ENCODE measurements around the gene KIAA0825. TPM values are rescaled to one million over a fixed set of nuclear protein-coding genes. Genes with fewer than 3 reads are reported as not detected.

The KIAA0825 gene
- total and polyA plus RNA-seq, 2 donors (not counting 1 experiment from before 2014, with no cell fraction given) = 1.7 to 3.6 TPM

DNA sequence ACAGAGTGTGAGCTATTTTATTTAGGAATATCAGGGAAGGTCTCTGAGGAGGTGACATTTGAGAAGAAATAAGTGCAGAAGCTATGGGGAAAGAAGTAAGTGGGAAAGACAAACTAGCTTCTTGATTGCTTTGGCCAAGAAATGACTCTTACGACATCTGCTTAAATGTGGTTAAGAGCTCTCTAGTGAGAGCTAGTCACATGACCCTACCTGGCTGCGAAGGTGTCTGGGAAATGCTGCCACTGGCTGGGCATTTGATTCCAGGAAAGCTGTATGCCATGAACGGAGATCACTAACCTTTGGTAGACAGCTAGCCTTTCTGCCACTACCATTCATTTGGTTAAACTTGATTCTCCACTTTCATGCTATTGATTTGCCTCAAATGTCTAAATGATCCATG lies 80.1 kb downstream of the KIAA0825 start:
- Histone ChIP-seq H3K27me3 (ENCODE audit: control insufficient read depth, insufficient read depth, low read length) (no peaks in the 10 kb centered on the region), H3K9ac (ENCODE audit: insufficient read depth, low read length) (no peak overlapping the region)
- TF ChIP-seq, protein P1, sequence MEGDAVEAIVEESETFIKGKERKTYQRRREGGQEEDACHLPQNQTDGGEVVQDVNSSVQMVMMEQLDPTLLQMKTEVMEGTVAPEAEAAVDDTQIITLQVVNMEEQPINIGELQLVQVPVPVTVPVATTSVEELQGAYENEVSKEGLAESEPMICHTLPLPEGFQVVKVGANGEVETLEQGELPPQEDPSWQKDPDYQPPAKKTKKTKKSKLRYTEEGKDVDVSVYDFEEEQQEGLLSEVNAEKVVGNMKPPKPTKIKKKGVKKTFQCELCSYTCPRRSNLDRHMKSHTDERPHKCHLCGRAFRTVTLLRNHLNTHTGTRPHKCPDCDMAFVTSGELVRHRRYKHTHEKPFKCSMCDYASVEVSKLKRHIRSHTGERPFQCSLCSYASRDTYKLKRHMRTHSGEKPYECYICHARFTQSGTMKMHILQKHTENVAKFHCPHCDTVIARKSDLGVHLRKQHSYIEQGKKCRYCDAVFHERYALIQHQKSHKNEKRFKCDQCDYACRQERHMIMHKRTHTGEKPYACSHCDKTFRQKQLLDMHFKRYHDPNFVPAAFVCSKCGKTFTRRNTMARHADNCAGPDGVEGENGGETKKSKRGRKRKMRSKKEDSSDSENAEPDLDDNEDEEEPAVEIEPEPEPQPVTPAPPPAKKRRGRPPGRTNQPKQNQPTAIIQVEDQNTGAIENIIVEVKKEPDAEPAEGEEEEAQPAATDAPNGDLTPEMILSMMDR (conservative IDR thresholded peaks at IDR 0.05 in 1 of 2, IDR thresholded peaks at IDR 0.05 in 1 of 2; ENCODE audit: low read depth in 1 of 2, low read length in 2 of 2) = no peak
- TF ChIP-seq EZH2 (IDR thresholded peaks at IDR 0.05; ENCODE audit: low read length, missing control alignments) = no peak

DNA sequence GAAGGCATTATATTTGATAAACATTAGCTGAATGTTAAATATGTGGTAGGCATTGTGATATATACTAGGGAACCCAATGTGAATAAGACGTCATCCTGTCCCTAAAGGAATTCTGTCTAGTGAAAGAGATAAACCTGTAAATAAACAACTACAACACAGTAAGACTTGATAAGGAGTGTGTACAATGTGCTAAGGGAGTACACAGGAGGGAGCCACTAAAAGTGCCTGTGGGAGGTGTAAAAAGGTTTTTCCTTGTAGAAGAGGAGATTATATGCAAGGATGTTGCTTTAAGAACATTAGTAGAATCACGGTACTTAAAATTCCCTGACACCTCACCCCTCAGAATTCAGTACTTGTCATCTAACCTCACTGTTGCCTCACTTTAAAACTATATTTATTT lies 91.7 kb downstream of the KIAA0825 start:
- no peak overlapping the region for H3K4me3 ChIP-seq (replicated peaks in 1 of 4; ENCODE audit: control extremely low read depth in 1 of 4, insufficient read depth in 1 of 4, low read depth in 3 of 4, low read length in 4 of 4)
- no peak for DNase-seq (ENCODE audit: low read depth in 2 of 2)
- no peak overlapping the region for H2AFZ ChIP-seq (ENCODE audit: low read length)
- TF ChIP-seq, protein P1 (conservative IDR thresholded peaks at IDR 0.05 in 1 of 2, IDR thresholded peaks at IDR 0.05 in 1 of 2; ENCODE audit: low read depth in 1 of 2, low read length in 2 of 2) = no peak
- no peak for TF ChIP-seq EZH2 (IDR thresholded peaks at IDR 0.05; ENCODE audit: low read length, missing control alignments)
- H3K9me3 ChIP-seq (ENCODE audit: control insufficient read depth, insufficient read depth, low read depth, low read length) = no peaks in the 10 kb centered on the region
- no peak overlapping the region for H3K27ac ChIP-seq (ENCODE audit: insufficient read depth, low read length)
- H4K20me1 ChIP-seq (ENCODE audit: control insufficient read depth, extremely low read depth, insufficient read depth, low read length) = no peaks in the 10 kb centered on the region
- H3K4me1 ChIP-seq (ENCODE audit: control insufficient read depth, extremely low read depth, insufficient read depth, low read length) = no peaks in the 10 kb centered on the region
- H3K4me2 ChIP-seq (ENCODE audit: extremely low read depth, insufficient read depth, low read length) = no peak overlapping the region
- no peaks in the 10 kb centered on the region for H3K27me3 ChIP-seq (ENCODE audit: control insufficient read depth, insufficient read depth, low read length)
- no peaks in the 10 kb centered on the region for H3K36me3 ChIP-seq (ENCODE audit: control insufficient read depth, insufficient read depth, low read length)
- no peak overlapping the region for H3K9ac ChIP-seq (ENCODE audit: insufficient read depth, low read length)
- H3K79me2 ChIP-seq (ENCODE audit: control insufficient read depth, insufficient read depth, low read length) = no peaks in the 10 kb centered on the region

More for the DNA sequence above, 80.1 kb downstream of the KIAA0825 start:
- no peaks in the 10 kb centered on the region for H3K9me3 ChIP-seq (ENCODE audit: control insufficient read depth, insufficient read depth, low read depth, low read length)
- DNase-seq (ENCODE audit: low read depth in 2 of 2) = no peak
- H3K4me3 ChIP-seq (replicated peaks in 1 of 4; ENCODE audit: control extremely low read depth in 1 of 4, insufficient read depth in 1 of 4, low read depth in 3 of 4, low read length in 4 of 4) = no peak overlapping the region
- H3K79me2 ChIP-seq (ENCODE audit: control insufficient read depth, insufficient read depth, low read length) = no peaks in the 10 kb centered on the region
- H3K36me3 ChIP-seq (ENCODE audit: control insufficient read depth, insufficient read depth, low read length) = no peaks in the 10 kb centered on the region
- no peaks in the 10 kb centered on the region for H3K4me1 ChIP-seq (ENCODE audit: control insufficient read depth, extremely low read depth, insufficient read depth, low read length)
- no peaks in the 10 kb centered on the region for H4K20me1 ChIP-seq (ENCODE audit: control insufficient read depth, extremely low read depth, insufficient read depth, low read length)
- H2AFZ ChIP-seq (ENCODE audit: low read length) = no peak overlapping the region
- H3K27ac ChIP-seq (ENCODE audit: insufficient read depth, low read length) = no peak overlapping the region
- H3K4me2 ChIP-seq (ENCODE audit: extremely low read depth, insufficient read depth, low read length) = no peak overlapping the region

DNA sequence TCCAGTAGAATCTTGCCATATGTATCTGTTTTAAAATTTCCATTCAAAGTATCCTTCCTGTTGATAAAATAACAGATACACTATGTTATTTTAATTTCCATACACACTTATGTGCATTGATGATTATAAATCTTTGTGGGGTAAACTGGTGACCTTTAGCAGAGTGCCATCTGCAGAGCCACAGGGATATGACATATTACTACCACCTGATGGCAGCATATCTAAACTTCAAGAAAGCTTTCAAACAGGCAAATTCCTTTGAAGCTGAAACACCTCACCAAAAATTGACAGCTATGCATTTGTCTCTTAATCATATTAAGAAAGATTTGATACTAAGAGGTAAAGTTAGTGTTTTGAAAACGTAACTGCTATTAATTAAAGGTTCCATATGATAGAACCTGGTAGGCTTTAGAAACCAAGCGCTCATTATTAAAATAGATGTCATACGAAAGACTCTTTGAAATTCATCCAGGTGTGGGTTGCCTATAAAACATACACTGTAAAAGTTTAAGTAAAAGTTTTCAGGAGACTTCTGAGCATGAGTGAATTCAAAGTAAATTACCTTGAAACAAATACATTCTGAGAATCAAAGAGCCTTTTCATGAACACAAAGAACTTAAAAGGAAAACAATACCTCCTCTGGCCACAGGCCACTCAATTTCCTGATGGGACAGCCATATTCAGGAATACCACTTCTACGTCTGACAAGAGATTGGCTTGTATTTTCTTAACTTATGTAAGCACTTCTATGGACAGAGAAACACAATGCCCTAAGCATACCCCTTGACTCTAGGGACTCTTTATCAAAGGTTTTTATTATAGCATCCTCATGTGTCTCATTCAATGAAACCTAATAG lies 93.3 kb downstream of the KIAA0825 start:
- Histone ChIP-seq H3K27ac (ENCODE audit: insufficient read depth, low read length) (no peak overlapping the region), H3K79me2 (ENCODE audit: control insufficient read depth, insufficient read depth, low read length) (no peaks in the 10 kb centered on the region), H2AFZ (ENCODE audit: low read length) (no peak overlapping the region), H3K4me3 (replicated peaks in 1 of 4; ENCODE audit: control extremely low read depth in 1 of 4, insufficient read depth in 1 of 4, low read depth in 3 of 4, low read length in 4 of 4) (no peak overlapping the region), H3K27me3 (ENCODE audit: control insufficient read depth, insufficient read depth, low read length) (no peaks in the 10 kb centered on the region), H3K4me2 (ENCODE audit: extremely low read depth, insufficient read depth, low read length) (no peak overlapping the region), H3K9me3 (ENCODE audit: control insufficient read depth, insufficient read depth, low read depth, low read length) (no peaks in the 10 kb centered on the region), H3K36me3 (ENCODE audit: control insufficient read depth, insufficient read depth, low read length) (no peaks in the 10 kb centered on the region), H3K4me1 (ENCODE audit: control insufficient read depth, extremely low read depth, insufficient read depth, low read length) (no peaks in the 10 kb centered on the region), H4K20me1 (ENCODE audit: control insufficient read depth, extremely low read depth, insufficient read depth, low read length) (no peaks in the 10 kb centered on the region), H3K9ac (ENCODE audit: insufficient read depth, low read length) (no peak overlapping the region)
- DNase-seq (ENCODE audit: low read depth in 2 of 2) = peak; percentile 43 to 61
- no peak for TF ChIP-seq EZH2 (IDR thresholded peaks at IDR 0.05; ENCODE audit: low read length, missing control alignments)
- TF ChIP-seq, protein P1 (conservative IDR thresholded peaks at IDR 0.05 in 1 of 2, IDR thresholded peaks at IDR 0.05 in 1 of 2; ENCODE audit: low read depth in 1 of 2, low read length in 2 of 2) = peak; percentile 44 to 55

Data from fibroblast of lung (primary cell).